Lower lobe of right lung (tissue), 2 donors: ENCODE measurements around the gene C5orf46. TPM values are rescaled to one million over a fixed set of nuclear protein-coding genes. Genes with fewer than 3 reads are reported as not detected.

Source experiments
- ATAC-seq, 2 donors: fragments of 200-7000 bp; cut with Tn5 transposase; one replicate each; pipeline ENCODE4 v1.9.1; 2020 to 2022; ENCODE audit warnings: mild to moderate bottlenecking in 2 of 2, moderate library complexity in 2 of 2
- DNase-seq: peaks from one replicate; pipeline ENCODE4 v3.0.0-alpha.2; 2020
- H3K27ac ChIP-seq: fragments of 200-600 bp; one replicate; pipeline ENCODE4 v1.8.0; 2022
- H3K27me3 ChIP-seq: fragments of 200-600 bp; one replicate; pipeline ENCODE4 v1.8.0; 2022; ENCODE audit warnings: low read depth
- H3K36me3 ChIP-seq: fragments of 200-600 bp; one replicate; pipeline ENCODE4 v1.8.0; 2022; ENCODE audit warnings: mild to moderate bottlenecking
- H3K4me1 ChIP-seq: fragments of 200-600 bp; one replicate; pipeline ENCODE4 v1.8.0; 2022
- H3K4me3 ChIP-seq: fragments of 200-600 bp; one replicate; pipeline ENCODE4 v1.8.0; 2022; ENCODE audit warnings: mild to moderate bottlenecking
- H3K9me3 ChIP-seq: fragments of 200-600 bp; one replicate; pipeline ENCODE4 v1.8.0; 2022
- intact Hi-C: fragments of 100-400 bp; cut with DNase I; formaldehyde crosslinking; loops from one replicate; pipeline ENCODE4 v1.11.0; 2022
- total RNA-seq: library from RNA; stranded (reverse); fragmentation: NEBNext Ultra II Directional; extraction: Animal tissue kit (Norgen Biotek cat#: 25700); gene quantifications from one replicate; pipeline ENCODE4 v1.2.1, GENCODE V29; 2021
- TF ChIP-seq, protein P1 (sequence below): fragments of 200-600 bp; IDR thresholded peaks from one replicate; pipeline ENCODE4 v1.8.0; 2022; ENCODE audit warnings: antibody characterized with exemption, mild to moderate bottlenecking
- donor health status: DM: no; HTN: yes; CAD: no; lungs with severe emphysema.

C5orf46 gene
- total RNA-seq, 1 donor from 2014 or later, result not detected

DNA sequence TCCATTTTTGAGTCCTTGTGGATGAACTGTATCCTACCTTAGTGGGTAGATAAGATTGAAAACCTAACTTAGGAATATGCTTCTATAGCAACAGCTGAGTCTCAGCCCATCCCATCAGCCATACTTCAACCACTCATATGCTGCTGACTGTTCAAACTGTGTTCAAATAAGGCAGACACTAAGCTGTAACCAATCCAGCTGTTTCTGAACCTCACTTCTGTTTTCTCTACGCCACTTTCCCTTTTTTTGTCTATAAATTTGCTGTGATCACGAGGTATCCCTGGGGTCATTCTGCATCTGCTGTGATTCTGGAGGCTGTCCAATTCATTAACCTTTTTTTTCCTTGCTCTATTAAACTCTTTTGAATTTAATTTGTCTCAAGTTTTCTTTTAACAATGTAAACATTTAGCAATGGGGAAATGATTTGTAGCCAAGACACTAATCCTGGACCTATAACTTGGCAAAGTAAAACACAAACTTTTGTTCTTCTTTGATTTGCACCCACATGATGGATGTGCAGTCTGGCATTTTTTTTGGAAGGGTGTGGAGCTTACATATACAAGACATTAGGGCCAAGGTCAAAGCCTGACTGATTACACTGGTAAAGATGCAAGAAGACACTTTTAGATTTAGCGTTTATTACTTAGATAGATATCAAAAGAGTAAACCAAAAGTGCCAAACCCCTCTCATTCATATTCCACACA is 42.7 kb downstream of the C5orf46 start:
- TF ChIP-seq, protein P1, sequence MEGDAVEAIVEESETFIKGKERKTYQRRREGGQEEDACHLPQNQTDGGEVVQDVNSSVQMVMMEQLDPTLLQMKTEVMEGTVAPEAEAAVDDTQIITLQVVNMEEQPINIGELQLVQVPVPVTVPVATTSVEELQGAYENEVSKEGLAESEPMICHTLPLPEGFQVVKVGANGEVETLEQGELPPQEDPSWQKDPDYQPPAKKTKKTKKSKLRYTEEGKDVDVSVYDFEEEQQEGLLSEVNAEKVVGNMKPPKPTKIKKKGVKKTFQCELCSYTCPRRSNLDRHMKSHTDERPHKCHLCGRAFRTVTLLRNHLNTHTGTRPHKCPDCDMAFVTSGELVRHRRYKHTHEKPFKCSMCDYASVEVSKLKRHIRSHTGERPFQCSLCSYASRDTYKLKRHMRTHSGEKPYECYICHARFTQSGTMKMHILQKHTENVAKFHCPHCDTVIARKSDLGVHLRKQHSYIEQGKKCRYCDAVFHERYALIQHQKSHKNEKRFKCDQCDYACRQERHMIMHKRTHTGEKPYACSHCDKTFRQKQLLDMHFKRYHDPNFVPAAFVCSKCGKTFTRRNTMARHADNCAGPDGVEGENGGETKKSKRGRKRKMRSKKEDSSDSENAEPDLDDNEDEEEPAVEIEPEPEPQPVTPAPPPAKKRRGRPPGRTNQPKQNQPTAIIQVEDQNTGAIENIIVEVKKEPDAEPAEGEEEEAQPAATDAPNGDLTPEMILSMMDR, result no peak
- H3K27ac ChIP-seq, result no peak overlapping the region
- no peak overlapping the region for H3K4me3 ChIP-seq
- peaks cover 3% of the 10 kb centered on the region for H3K4me1 ChIP-seq
- ATAC-seq (no peak), DNase-seq (no peak)
- H3K9me3 ChIP-seq, result no peaks in the 10 kb centered on the region
- intact Hi-C loops, result no loop called here
- H3K27me3 ChIP-seq, result no peaks in the 10 kb centered on the region
- H3K36me3 ChIP-seq, result no peaks in the 10 kb centered on the region

DNA sequence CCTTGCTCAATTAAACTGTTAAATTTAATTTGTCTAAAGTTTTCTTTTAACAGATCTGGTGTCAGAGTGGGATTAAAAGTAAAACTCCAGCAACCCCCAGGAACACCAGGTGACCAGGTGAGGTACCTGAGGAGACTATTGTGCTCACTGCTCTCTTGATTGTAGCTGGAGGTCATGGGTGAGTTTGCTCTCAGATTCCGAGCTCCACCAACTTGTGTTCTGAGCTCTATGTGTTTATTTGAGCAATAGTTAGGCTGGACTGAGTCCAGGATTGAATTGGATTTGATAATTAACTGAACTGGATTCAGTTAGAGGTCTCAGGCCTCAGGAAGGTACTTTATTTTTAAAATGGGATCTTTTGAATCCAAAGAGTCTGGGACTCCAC is 45.7 kb downstream of the C5orf46 start:
- TF ChIP-seq, protein P1, result no peak
- DNase-seq (no peak), ATAC-seq (no peak)
- Histone ChIP-seq H3K4me3 (no peak overlapping the region), H3K9me3 (no peaks in the 10 kb centered on the region), H3K36me3 (no peaks in the 10 kb centered on the region), H3K4me1 (peaks cover 3% of the 10 kb centered on the region), H3K27ac (no peak overlapping the region), H3K27me3 (no peaks in the 10 kb centered on the region)
- intact Hi-C loops, result no loop called here

DNA sequence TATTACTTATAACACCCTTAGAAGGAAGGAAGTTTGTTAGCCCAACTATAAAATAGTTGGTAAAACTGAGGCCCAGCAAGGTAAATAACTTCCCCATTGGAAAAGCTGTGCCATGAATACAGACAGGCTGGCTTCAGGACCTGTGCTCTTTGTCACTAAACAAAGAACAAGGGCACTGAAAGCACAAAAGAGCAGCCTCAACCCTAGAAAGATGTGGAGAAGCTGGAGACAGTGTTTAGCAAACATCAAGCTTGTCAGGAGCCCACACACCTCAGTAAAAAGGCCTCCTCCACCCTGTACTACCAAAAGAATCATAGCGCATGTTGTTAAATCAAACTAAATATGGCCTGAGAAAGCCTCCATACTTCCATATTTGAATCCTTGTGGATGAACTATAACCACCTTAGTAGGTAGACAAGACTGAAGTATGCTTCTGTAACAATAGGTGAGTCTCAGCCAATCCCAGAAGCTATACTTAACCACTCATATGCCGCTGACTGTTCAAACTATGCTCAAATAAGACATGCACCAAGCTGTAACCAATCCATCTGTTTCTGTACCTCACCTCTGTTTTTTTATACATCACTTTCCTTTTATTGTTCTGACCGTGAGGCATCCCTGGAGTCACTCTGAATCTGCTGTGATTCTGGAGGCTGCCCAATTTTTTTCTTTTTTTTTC is 46.2 kb downstream of the C5orf46 start:
- Histone ChIP-seq H3K27ac (no peak overlapping the region), H3K4me3 (no peak overlapping the region), H3K27me3 (no peaks in the 10 kb centered on the region), H3K4me1 (peaks cover 3% of the 10 kb centered on the region), H3K9me3 (no peaks in the 10 kb centered on the region), H3K36me3 (no peaks in the 10 kb centered on the region)
- no peak for ATAC-seq
- no peak for DNase-seq
- TF ChIP-seq, protein P1, result no peak
- intact Hi-C loops, result no loop called here

DNA sequence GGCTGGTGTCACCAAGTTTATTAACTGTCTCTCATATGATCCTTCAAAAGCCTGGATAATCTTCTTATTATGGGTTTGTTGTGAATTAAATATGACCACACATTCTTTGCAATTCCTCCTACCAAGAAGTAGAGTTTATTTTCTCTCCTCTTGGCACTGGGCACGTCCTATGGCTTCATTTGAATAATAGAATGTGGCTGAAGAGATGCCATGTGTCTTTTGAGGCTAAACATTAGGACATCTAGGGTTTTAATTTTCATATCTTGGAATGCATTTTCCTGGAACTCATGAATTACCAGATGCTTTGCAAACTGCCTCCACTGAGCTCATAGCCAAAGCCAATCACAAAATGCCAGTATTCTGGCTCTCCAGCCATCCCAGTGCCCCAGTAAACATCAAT is 47.8 kb downstream of the C5orf46 start:
- ATAC-seq, result no peak
- intact Hi-C loops, result no loop called here
- TF ChIP-seq, protein P1, result no peak

DNA sequence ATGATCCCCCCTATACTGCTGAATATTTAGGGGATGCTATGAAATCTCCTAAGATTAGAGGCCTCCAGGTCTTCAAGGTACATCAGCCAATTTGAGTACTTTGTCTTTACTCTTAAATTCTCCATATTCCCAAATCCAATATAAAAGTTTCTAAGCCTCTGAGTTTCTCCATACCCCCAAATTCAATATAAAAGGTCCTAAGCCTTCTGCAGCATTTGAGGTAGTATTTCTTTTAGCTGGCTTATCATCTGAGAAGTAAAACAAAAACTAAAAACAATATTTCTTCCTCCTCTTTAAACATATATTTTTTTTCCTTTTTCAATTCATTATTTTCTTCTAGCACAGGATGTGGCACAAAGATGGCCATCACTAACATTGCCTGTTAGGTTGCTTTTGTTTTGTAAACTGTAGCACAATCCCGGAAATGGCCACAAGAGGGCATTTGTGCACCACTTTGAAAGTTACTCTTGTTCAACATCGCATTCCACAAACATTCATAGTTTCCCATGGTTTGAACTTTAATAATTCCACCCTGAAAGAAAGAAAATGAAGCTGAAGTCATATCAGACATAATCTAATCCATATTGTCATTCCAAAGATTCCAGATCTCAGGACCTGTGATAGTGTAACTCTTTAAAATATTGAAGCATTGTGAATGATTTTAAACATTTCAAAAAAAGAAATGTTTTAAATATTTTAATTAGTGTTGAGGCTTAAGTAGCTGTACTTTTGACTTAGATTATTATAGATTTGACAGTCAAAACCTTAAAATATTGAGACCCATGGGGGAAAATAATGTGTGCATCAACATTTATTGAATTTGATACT is 48.8 kb downstream of the C5orf46 start:
- intact Hi-C loops, result no loop called here
- Histone ChIP-seq H3K36me3 (no peaks in the 10 kb centered on the region), H3K27ac (no peak overlapping the region), H3K27me3 (no peaks in the 10 kb centered on the region), H3K9me3 (no peaks in the 10 kb centered on the region), H3K4me3 (no peak overlapping the region), H3K4me1 (no peaks in the 10 kb centered on the region)
- ATAC-seq, result peak; percentile 62 to 67
- DNase-seq, result peak; percentile 47
- TF ChIP-seq, protein P1, result peak; percentile 83

More for the DNA sequence above, 47.8 kb downstream of the C5orf46 start:
- H3K4me3 ChIP-seq, result no peak overlapping the region
- DNase-seq, result no peak
- H3K36me3 ChIP-seq, result no peaks in the 10 kb centered on the region
- no peaks in the 10 kb centered on the region for H3K9me3 ChIP-seq
- H3K27me3 ChIP-seq, result no peaks in the 10 kb centered on the region
- H3K4me1 ChIP-seq, result peaks cover under 1% of the 10 kb centered on the region
- H3K27ac ChIP-seq, result no peak overlapping the region
